AG09309 (cell line): ENCODE data around the gene STXBP1.
"Not testable (repeated sequence)": the region's sequence is repeated elsewhere in the genome, so short reads cannot be mapped to it uniquely, and the experiment has no call there.

Experiments
- DNase-seq: peaks from one replicate; pipeline ENCODE4 v3.0.0-alpha.2; 2010; ENCODE audit warnings: low read depth
- H3K4me3 ChIP-seq: 2 replicates; pipeline ENCODE4 v1.5.1; 2011; ENCODE audit warnings: mild to moderate bottlenecking, low read depth, low read length, moderate library complexity; ENCODE audit not compliant: control insufficient read depth
- TF ChIP-seq, protein P1 (sequence below): IDR thresholded peaks from 2 replicates; pipeline ENCODE4 v1.5.1; 2011; ENCODE audit warnings: mild to moderate bottlenecking, low read depth, low read length, inconsistent platforms; ENCODE audit not compliant: insufficient read depth, control insufficient read depth; ENCODE audit errors: missing control alignments

STXBP1 gene

DNA sequence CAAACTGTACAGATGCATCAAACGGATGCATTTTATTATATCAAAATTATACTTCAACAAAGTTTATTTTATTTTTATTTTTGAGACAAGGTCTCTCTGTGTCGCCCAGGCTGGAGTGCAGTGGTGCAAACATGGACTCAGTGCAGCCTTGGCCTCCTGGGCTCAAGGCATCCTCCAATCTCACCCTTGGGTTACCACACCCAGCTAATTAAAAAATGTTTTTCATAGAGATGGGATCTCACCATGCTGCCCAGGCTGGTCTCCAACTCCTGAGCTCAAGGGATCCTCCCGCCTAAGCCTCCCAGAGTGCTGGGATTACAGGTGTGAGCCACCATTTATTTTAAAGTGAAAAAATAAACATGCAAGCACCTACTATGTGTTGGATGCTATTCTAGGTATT lies 40.1 kb upstream of the STXBP1 start:
- no peak for DNase-seq
- TF ChIP-seq, protein P1, sequence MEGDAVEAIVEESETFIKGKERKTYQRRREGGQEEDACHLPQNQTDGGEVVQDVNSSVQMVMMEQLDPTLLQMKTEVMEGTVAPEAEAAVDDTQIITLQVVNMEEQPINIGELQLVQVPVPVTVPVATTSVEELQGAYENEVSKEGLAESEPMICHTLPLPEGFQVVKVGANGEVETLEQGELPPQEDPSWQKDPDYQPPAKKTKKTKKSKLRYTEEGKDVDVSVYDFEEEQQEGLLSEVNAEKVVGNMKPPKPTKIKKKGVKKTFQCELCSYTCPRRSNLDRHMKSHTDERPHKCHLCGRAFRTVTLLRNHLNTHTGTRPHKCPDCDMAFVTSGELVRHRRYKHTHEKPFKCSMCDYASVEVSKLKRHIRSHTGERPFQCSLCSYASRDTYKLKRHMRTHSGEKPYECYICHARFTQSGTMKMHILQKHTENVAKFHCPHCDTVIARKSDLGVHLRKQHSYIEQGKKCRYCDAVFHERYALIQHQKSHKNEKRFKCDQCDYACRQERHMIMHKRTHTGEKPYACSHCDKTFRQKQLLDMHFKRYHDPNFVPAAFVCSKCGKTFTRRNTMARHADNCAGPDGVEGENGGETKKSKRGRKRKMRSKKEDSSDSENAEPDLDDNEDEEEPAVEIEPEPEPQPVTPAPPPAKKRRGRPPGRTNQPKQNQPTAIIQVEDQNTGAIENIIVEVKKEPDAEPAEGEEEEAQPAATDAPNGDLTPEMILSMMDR: no peak

DNA sequence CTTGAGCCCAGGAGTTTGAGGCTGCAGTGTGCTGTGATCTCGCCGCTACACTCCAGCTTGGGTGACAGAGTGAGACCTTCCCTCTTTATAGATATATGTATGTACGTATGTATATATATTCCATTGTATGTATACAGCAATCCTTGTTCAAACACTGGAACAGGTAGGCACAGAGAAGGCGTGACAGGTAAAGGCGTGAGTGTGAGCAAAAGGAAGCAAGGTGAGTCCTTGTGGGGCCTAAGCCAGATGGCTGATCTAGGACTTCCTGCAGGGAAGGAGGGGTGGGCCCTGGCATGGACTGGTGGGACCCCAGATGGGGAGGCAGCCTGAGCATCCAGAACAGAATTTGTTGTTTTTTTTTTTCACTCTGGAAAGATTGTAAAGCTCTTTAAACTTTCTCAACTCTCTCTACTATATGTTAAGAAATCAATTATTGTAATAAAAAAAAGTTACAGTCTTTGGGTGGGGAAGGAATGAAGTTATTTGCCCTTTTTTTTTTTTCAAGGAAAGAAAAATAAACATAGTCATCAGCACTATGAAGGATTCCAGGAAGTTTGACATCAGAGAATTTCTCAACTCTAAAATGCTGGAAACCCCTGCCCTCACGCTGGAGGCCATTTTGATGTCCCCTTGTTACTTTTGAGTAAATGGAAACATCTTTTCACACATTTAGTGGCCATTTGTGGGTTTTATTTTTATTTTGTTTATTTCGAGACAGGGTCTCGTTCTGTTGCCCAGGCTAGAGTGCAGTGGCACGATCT lies 38.9 kb upstream of the STXBP1 start:
- DNase-seq: no peak
- TF ChIP-seq, protein P1: no peak
- no peak overlapping the region for H3K4me3 ChIP-seq

More for the DNA sequence above, 40.1 kb upstream of the STXBP1 start:
- H3K4me3 ChIP-seq: no peak overlapping the region

DNA sequence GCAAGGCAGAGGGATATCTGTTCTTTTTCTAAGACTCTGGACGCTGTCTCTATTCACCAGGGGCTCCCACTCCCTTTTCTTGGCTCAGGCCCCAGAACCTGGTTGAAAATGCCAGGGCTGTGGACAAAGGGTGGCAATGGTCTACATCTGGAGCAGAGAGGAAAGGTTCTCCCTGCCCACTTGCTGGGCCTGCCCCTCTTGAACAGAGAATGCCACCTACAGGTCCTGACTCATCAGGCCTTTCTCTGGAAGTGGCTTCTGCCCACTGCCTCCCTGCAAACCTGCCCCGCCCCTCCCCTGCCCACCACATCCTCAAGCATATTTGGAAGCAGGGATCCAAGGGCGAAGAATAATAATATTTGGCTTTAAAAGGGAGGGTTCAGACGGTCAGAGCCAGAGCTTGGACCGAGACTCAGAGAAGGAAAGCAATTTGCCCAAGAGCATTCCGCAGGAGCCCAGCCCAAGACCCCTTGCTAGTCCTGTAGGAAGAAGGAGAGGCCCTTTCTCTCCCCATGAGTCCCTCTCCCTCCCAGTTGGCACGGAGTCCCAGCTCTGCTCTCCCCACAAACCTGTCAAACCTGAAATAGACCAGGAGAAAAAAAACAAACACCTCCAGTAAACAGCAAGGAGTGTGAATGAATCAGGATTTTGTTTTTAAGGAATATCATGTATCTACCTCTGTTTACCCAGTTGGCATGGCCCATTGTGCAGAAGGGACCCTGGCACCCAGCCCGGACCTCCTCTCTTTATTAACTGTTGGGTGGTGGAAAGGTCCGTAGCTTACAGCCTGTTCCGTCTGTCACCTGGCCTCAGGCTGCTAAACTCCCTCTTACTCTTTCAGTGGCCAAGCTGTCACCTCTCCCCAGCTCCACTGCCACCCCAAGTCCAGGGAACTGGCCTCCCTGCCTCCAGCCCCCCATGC lies 37.7 kb upstream of the STXBP1 start:
- no peak for DNase-seq
- TF ChIP-seq, protein P1: no peak
- no peak overlapping the region for H3K4me3 ChIP-seq

DNA sequence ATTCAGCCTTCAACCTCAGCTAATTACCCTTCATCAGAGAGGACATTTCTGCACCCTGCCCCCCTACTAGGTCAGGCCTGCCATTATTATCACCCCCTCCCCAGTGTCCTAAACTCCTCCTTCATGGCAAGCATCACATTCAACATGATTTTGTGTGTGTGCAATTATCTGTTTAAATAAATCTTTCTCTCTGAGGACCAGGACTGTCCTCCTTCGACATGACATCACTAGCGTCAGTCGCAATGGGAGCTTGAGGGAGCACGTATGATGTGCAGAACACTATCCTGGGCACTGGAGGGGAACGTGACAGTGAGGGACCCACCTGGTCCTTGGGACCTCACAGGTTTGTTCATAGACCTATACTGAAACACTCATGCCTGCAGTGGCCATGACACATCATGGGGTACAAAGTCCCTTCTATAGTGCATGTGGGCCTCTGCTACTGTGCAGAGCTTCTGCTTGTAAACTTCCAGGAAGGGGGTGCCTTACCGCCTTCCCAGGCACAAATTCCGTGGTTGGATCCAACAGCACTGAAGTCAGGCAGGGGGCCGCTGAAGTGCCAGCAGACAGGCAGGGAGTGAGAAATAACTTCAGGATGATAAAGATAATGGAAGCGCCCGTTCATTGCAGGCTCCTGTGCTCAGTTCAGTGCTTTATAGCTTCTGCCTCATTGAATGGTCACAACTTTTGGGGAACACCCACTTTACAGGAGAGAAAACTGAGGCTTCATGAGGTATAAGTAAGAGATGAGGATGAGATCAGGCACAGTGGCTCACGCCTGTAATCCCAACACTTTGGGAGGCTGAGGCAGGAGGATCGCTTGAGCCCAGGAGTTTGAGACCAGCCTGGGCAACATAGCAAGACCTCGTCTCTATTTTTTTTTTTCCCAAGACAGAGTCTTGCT lies 36.0 kb upstream of the STXBP1 start:
- TF ChIP-seq, protein P1: no peak
- H3K4me3 ChIP-seq: no peak overlapping the region
- no peak for DNase-seq

DNA sequence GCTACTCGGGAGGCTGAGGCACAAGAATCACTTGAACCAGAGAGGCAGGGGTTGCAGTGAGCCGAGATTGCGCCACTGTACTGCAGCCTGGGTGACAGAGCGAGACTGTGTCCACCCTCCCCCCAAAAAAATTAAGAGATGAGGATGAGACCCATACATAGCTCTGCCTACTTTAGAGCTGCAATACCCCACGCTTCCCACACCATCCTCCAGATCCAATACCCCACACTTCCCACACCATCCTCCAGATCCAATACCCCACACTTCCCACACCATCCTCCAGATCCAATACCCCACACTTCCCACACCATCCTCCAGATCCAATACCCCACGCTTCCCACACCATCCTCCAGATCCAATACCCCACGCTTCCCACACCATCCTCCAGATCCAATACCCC lies 34.9 kb upstream of the STXBP1 start:
- not testable (repeated sequence) for DNase-seq, H3K4me3 ChIP-seq

DNA sequence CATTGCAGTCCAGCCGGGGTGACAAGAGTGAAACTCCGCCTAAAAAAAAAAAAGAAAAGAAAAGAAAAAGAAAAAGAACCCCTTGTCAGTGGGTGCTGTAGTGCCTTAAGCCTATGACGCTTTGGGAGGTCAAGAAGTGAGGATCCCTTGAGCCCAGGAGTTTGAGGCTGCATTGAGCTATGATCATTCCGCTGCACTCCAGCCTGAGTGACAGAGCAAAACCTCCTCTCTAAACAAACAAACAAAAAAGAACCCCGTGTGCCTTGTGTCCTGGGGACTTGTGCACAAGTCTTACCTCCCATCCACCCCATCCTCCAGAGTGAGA lies 33.5 kb upstream of the STXBP1 start:
- H3K4me3 ChIP-seq: peak overlapping the region; percentile 45
- TF ChIP-seq, protein P1: no peak
- DNase-seq: no peak
